Muscle of leg (tissue), 11 donors: ENCODE measurements around the gene HLA-DMA. TPM values are rescaled to one million over a fixed set of nuclear protein-coding genes. Genes with fewer than 3 reads are reported as not detected.
A peak's percentile ranks its signal among the peaks of the same experiment; 100 is the strongest.

ENCODE experiments used
- DNase-seq: peaks from one replicate; pipeline ENCODE4 v3.0.0; 2013
- H3K27ac ChIP-seq: one replicate; pipeline ENCODE4 v1.5.1; 2013; ENCODE audit warnings: mild to moderate bottlenecking, low read length, control low read depth
- H3K27me3 ChIP-seq: one replicate; pipeline ENCODE4 v1.6.1; 2013; ENCODE audit warnings: low read length; ENCODE audit not compliant: control insufficient read depth, insufficient read depth
- H3K36me3 ChIP-seq: one replicate; pipeline ENCODE4 v1.6.1; 2013; ENCODE audit warnings: low read length; ENCODE audit not compliant: control insufficient read depth, insufficient read depth
- H3K4me1 ChIP-seq: one replicate; pipeline ENCODE4 v1.6.1; 2013; ENCODE audit warnings: low read length; ENCODE audit not compliant: control insufficient read depth, insufficient read depth
- H3K4me3 ChIP-seq: one replicate; pipeline ENCODE4 v1.5.1; 2013; ENCODE audit warnings: low read length, control low read depth
- H3K9me3 ChIP-seq: replicated peaks from 2 replicates; pipeline ENCODE4 v1.6.1; 2013; ENCODE audit warnings: low read depth, low read length; ENCODE audit not compliant: control insufficient read depth
- WGBS: methylation state at CpG from one replicate; pipeline ENCODE4 v1.1.5; 2013; ENCODE audit warnings: missing lambda C conversion rate; ENCODE audit not compliant: insufficient coverage; 5-methylcytosine and 5-hydroxymethylcytosine counted together
- polyA plus RNA-seq, 8 donors: library from polyadenylated mRNA; unstranded; fragments of 120-200 nt; gene quantifications; one replicate each; pipeline versions ENCODE4 v1.2.1 to v1.2.3, GENCODE V29; 2013; ENCODE audit warnings: inconsistent platforms in 1 of 8, low replicate concordance in 1 of 8; ENCODE audit not compliant: insufficient read length in 8 of 8, insufficient read depth in 1 of 8
- total RNA-seq: library from RNA; stranded (reverse); fragments of 120-200 nt; gene quantifications from one replicate; pipeline ENCODE4 v1.2.4, GENCODE V29; 2013

HLA-DMA gene
- total and polyA plus RNA-seq, 9 donors, result 2.6 to 6.9 (median 4.2) TPM

DNA sequence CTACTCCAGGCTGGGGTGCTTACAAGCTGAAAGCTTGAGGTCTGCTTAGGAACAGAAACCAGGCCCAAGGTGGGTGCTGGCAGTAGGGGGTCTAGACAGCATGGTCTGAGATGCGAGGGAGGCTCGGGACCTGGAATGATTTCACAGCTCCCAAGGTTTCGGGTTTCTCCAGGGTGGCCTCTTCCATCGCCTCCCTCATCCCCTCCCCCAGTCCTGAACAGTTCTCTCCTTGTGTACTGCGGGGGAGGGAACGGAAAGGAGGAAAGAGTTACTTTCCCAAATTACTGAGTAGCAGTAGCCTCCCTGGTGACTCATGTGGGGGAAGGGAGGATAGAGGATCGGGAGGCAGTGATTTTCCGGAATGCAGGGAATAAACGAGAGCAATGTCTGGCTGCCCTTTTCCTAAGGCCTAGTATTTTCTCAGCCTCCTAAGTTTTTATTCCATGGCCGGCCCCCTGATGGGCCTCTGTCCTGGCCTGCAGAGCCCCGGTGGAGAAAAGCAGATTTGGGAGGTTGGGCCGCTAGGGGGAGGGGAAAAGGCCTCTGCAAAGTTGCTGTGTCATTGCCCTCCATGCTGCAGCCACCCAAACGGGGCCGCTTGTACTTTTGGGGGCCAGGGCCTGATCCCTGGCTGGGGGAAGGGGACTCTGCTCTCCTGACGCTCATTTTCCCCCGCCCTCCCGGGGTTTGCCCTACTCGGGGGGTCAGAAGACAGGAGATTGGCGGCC, 17.0 kb upstream of the HLA-DMA start:
- WGBS, result 0% methylated on average over 5 of the region's 19 CpGs
- Histone ChIP-seq H3K36me3 (peaks cover 28% of the 10 kb centered on the region), H3K27ac (peak overlapping the region; percentile 99), H3K27me3 (no peaks in the 10 kb centered on the region), H3K4me1 (peaks cover 19% of the 10 kb centered on the region), H3K4me3 (peak overlapping the region; percentile 74), H3K9me3 (no peaks in the 10 kb centered on the region)
- peak; percentile 96 for DNase-seq

DNA sequence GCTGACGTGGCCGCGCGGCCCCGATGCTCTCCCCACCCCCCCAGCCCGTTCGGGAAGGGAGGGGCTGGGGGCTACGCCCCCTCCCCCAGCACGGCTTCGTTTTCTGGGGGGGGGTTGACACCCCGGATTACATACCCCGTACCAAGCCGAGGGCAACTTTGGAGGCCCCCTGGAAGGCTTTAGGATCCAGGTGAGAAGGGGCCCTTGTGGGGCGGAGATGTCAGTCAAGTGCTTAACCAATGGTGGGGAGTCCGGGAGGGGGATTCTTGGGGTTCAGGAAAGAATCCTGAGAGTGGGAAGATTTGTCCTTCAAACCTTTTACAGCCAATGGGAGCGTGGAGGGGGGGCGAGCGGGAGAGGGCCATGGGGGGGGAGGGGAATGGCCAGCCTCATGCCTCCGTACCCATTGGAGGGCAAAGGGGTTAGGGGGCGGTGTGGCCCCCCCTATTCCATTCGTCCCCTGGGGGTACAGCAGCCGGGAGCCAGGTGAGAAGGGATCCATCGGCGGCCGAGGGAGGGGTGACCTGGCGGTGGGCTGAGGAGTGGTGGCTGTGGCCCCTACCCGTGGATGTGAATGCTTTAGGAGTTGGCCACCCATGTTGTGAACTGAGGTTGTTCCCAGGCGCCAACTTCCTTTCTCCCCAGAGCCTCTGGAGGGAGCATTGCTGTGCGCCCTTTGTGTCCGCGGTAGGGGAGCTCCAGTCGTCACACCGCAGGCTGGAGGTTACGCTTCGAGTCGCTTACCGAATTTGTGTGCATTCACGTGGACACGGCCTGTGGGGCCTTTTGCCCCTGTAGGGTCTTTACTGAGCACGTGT, 16.2 kb upstream of the HLA-DMA start:
- H3K27me3 ChIP-seq, result no peaks in the 10 kb centered on the region
- H3K9me3 ChIP-seq, result no peaks in the 10 kb centered on the region
- H3K36me3 ChIP-seq, result peaks cover 20% of the 10 kb centered on the region
- H3K27ac ChIP-seq, result peak overlapping the region; percentile 99
- H3K4me3 ChIP-seq, result peak overlapping the region; percentile 74
- DNase-seq, result peak; percentile 93
- H3K4me1 ChIP-seq, result peaks cover 11% of the 10 kb centered on the region
- 0% methylated on average over 20 of the region's 40 CpGs for WGBS

DNA sequence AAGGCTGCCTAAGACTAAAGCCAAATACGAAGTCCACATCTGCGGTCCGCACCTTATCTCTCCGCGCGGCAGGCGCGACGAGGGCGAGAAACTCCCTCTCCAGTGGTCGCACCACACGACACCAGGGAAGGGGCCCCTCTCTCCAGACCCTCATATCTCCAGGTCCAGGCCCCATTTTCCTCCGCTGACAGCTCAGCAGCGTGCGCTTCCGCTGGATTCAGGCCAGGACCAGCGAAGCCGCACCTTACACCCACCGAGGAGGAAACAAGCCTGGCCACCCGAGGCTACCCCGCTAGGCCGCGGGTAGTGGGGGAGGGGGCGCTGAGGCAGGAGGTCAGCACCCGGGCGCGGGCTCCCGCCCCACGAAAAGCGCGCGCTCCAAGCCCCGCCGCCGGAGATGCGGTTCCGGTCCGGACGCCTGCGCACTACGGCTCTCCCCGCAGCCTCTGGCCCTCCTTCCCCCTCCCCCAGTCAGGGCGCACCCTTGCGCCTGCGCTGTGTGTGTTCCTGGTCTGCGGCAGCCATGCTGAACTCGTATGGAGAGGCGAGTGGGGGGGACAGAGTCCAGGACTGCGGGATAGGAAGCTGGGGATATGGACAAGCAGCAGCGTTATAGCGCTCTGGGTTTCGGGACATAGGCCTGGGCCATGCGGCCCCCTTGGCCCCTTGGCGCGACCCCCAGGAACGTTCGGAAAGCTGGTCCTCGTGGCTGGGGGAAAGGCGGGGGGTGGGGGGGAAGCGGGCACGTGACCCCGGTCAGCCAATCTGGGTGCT, 15.4 kb upstream of the HLA-DMA start, which contains the start of gene BRD2:
TSS of gene BRD2 (plus strand) at position 502 of the 774 bp plus-strand sequence. CDS start 4,305 bp downstream, outside the sequence.
- peak within 1 kb of the TSS; percentile 74 for H3K4me3 ChIP-seq
- no peaks in the 10 kb centered on the region for H3K9me3 ChIP-seq
- WGBS, result under 1% methylated on average over 40 of the region's 62 CpGs
- peak; percentile 99 for DNase-seq
- H3K27ac ChIP-seq, result peak within 1 kb of the TSS; percentile 99
- no peaks in the 10 kb centered on the region for H3K27me3 ChIP-seq
- peaks cover 11% of the 10 kb centered on the region for H3K4me1 ChIP-seq
- H3K36me3 ChIP-seq, result peaks cover 12% of the 10 kb centered on the region

DNA sequence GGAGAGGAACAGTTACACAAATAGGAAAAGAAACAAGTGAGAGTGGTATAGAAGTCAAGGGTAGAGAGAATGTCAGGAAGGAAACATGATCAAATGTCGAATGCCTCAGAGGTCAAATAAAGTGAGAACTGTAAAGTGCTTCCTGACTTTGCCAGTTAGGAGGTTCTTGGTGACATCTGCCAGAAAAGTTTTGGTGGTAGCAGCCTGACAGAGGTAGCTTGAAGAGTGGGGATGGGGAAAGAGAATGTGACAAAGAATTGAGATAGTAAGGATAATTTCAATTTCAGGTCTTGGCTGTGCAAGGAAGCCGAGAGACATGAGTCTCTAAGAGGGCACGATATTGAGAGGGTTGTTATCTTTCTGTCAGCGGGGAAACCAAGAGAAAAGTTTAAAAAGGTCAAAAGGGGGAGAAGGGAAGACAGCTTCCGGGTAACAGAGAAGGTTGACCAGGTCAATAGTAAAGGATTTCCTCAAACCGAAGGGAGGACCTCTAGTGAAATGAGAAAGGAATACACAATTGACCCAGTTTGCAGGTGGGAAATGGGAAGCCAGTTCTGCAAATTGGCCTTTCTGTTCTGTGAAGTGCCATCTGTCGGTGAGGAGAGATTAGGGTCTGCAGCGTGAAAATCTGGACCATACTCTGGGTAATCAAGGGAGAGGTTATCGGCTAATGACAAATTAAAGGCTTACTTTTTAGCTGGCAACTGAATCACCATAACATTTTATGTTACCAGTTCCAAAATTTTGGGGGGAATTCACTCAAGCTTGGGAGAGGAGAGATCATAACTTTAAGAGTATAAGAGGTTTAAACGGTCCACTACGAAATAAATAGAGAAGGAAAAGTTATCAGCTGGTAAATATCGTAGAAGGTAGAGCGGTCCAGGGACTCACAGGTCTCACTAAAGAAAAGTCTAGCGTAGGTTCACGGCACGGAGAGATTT, 14.5 kb upstream of the HLA-DMA start:
- Histone ChIP-seq H3K4me3 (peak overlapping the region; percentile 74), H3K4me1 (peaks cover 11% of the 10 kb centered on the region), H3K27ac (peak overlapping the region; percentile 99), H3K36me3 (peaks cover 3% of the 10 kb centered on the region), H3K27me3 (no peaks in the 10 kb centered on the region), H3K9me3 (no peaks in the 10 kb centered on the region)
- DNase-seq, result peak; percentile 83
- WGBS, result 4% methylated on average over 10 of the region's 16 CpGs

DNA sequence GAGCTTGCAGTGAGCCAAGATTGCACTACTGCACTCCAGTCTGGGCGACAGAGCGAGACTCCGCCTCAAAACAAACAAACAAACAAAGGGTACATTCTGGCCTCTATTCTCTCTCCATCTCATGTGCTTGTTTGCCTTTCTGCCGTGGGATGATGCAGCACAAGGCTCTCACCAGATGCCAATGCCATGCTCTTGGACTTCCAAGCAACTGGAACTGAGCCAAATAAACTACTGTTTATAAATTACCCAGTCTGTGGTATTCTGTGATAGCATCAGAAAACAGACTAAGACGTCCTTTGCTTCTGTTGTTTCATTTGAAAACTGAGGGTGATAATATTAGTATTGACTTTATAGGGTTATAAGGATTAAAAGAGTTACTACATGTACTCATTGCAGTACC, 11.9 kb upstream of the HLA-DMA start:
- H3K27ac ChIP-seq, result no peak overlapping the region
- no peak overlapping the region for H3K4me3 ChIP-seq
- WGBS, result 88% methylated on average over 2 of the region's 5 CpGs
- H3K4me1 ChIP-seq, result peaks cover 8% of the 10 kb centered on the region
- DNase-seq, result no peak
- no peaks in the 10 kb centered on the region for H3K9me3 ChIP-seq
- H3K36me3 ChIP-seq, result no peaks in the 10 kb centered on the region
- no peaks in the 10 kb centered on the region for H3K27me3 ChIP-seq

DNA sequence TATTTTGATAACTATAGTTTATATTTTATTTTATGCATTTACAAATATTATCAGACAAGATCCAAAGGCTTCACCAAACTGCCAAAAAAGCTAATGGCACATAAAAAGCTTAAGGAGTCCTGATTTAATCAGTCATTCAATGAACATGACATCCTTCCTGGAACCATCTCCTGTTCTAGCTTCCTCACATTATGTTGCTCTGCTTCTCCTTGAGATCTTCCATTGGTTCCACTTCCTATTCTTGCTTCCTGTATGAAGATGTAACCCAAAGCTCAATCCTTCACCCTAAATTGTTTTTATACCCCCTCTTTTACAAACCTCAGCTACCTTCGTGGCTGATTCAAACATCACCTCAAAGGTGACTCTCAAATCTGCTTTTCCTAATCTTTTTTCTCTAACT, 11.0 kb upstream of the HLA-DMA start:
- H3K4me1 ChIP-seq, result peaks cover 8% of the 10 kb centered on the region
- no peaks in the 10 kb centered on the region for H3K27me3 ChIP-seq
- H3K4me3 ChIP-seq, result no peak overlapping the region
- no peak for DNase-seq
- no peaks in the 10 kb centered on the region for H3K9me3 ChIP-seq
- WGBS, result 75% methylated on average over 1 of the region's 1 CpG
- H3K27ac ChIP-seq, result no peak overlapping the region
- H3K36me3 ChIP-seq, result no peaks in the 10 kb centered on the region

DNA sequence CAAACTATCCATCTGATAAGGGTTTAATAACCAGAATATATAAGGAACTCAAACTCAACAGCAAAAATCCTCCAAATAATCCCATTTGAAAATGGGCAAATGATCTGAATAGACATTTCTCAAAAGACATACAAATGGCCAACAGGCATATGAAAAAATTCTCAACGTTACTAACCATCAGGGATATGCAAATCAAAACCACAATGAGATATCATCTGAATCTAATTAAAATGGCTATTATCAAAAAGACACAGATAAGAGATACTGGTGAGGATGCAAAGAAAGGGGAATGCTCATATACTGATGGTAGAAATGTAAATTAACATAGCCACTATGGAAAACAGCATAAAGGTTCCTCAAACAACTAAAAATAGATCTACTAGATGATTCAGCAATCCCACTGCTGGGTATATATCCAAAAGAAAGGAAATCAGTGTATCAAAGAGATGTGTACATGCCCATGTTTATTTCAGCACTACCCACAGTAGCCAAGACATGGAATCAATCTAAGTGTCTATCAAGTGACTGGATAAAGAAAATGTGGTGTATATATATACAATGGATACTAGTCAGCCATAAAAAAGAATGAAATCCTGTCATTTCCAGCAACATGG, 9.4 kb upstream of the HLA-DMA start:
- Histone ChIP-seq H3K9me3 (no peaks in the 10 kb centered on the region), H3K27me3 (no peaks in the 10 kb centered on the region), H3K4me1 (peaks cover 5% of the 10 kb centered on the region), H3K36me3 (no peaks in the 10 kb centered on the region), H3K27ac (no peak overlapping the region), H3K4me3 (no peak overlapping the region)
- no CpG with 5 or more reads among the region's 1 CpG for WGBS
- no peak for DNase-seq

DNA sequence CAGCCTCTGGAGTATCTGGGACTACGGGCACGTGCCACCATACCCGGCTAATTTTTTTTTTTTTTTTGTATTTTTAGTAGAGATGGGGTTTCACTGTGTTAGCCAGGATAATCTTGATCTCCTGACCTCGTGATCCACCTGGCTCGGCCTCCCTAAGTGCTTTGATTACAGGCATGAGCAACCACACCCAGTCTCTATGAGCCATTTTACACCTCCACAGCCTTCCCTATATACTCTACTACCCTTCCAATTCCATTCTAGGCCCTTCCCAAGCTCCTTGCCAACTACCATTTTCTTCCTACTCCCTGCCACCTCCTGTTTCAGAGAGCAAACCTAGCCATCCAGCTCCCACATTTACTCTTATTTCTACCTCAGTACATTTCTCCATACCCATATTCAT, 7.7 kb upstream of the HLA-DMA start:
- Histone ChIP-seq H3K36me3 (no peaks in the 10 kb centered on the region), H3K27ac (no peak overlapping the region), H3K4me3 (no peak overlapping the region), H3K4me1 (no peaks in the 10 kb centered on the region), H3K9me3 (no peaks in the 10 kb centered on the region), H3K27me3 (no peaks in the 10 kb centered on the region)
- 69% methylated on average over 2 of the region's 5 CpGs for WGBS
- DNase-seq, result no peak

DNA sequence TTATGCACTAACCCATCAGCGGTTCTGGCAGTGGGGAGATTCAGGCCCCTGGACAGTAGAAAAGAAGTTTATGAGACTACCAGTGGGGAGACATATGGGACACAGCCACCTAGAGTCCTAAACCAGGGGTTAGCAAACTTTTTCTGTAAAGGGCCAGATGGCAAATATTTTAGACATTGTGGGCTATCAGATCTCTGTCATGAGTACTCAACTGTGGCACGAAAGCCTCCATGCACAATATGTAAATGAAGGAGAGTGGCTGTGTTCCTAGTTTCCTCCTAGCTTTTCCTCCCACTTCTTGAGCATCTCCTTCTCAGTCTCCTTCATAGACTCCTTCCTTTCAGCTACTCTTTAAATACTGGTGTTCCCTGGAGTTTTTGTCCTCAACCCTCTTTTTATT, 3.3 kb upstream of the HLA-DMA start:
- H3K27me3 ChIP-seq, result peaks cover 2% of the 10 kb centered on the region
- no peaks in the 10 kb centered on the region for H3K9me3 ChIP-seq
- no peak overlapping the region for H3K27ac ChIP-seq
- no peaks in the 10 kb centered on the region for H3K36me3 ChIP-seq
- no peak for DNase-seq
- no peak overlapping the region for H3K4me3 ChIP-seq
- no CpG with 5 or more reads among the region's 2 CpGs for WGBS
- peaks cover 3% of the 10 kb centered on the region for H3K4me1 ChIP-seq
